CD4-positive, alpha-beta T cell (primary cell): ENCODE data around the gene RBM18. TPM values are rescaled to one million over a fixed set of nuclear protein-coding genes. Genes with fewer than 3 reads are reported as not detected.
A peak's percentile ranks its signal among the peaks of the same experiment; 100 is the strongest.

Source experiments
- ATAC-seq: fragments of 200-7000 bp; cut with Tn5 transposase; one replicate; pipeline ENCODE4 v1.10.0; 2022; ENCODE audit warnings: mild to moderate bottlenecking; ENCODE audit not compliant: poor library complexity
- CTCF ChIA-PET: fragments of 350-600 bp; sonication (Branson Sonifier 250); formaldehyde crosslinking; loops from one replicate; lab custom pipeline; 2021; ENCODE audit warnings: antibody characterized with exemption, inconsistent platforms; lab: Charles Lee
- POLR2A ChIA-PET: fragments of 350-600 bp; sonication (Branson Sonifier 250); formaldehyde crosslinking; loops from one replicate; lab custom pipeline; 2021; ENCODE audit warnings: antibody characterized with exemption, inconsistent platforms; lab: Charles Lee
- DNase-seq, 14 experiments: peaks; one replicate each; pipeline ENCODE4 v3.0.0-alpha.2; 2013 to 2020; ENCODE audit warnings: mixed read lengths in 2 of 14
- H3K27ac ChIP-seq, 2 donors: one replicate each; pipeline versions ENCODE4 v1.5.1 to v1.7.0; 2013; ENCODE audit warnings: low read length in 2 of 2, low read depth in 1 of 2, mild to moderate bottlenecking in 1 of 2
- H3K27me3 ChIP-seq, 2 experiments: 1 replicate in 1 of 2; 2 replicates in 1 of 2; pipeline versions ENCODE4 v1.6.1 to v1.7.0; 2013; ENCODE audit warnings: low read length in 2 of 2, control low read depth in 1 of 2, mild to moderate bottlenecking in 1 of 2, moderate library complexity in 1 of 2; ENCODE audit not compliant: insufficient read depth in 2 of 2, control insufficient read depth in 1 of 2
- H3K36me3 ChIP-seq: one replicate; pipeline ENCODE4 v1.6.1; 2013; ENCODE audit warnings: low read length, control low read depth; ENCODE audit not compliant: insufficient read depth
- H3K4me1 ChIP-seq: one replicate; pipeline ENCODE4 v1.6.1; 2013; ENCODE audit warnings: low read length, control low read depth; ENCODE audit not compliant: insufficient read depth
- H3K4me3 ChIP-seq: one replicate; pipeline ENCODE4 v1.5.1; 2013; ENCODE audit warnings: mild to moderate bottlenecking, low read length, moderate library complexity
- H3K9me3 ChIP-seq, 2 experiments: 1 replicate in 1 of 2; 2 replicates in 1 of 2; pipeline versions ENCODE4 v1.6.1 to v1.7.0; 2013; ENCODE audit warnings: low read length in 2 of 2, mild to moderate bottlenecking in 2 of 2, control low read depth in 1 of 2, moderate library complexity in 1 of 2; ENCODE audit not compliant: control insufficient read depth in 1 of 2, insufficient read depth in 1 of 2
- H3K27ac Mint-ChIP-seq: one replicate; pipeline ENCODE4 v1.8.0; 2020; ENCODE audit warnings: mixed read lengths
- H3K27me3 Mint-ChIP-seq: one replicate; pipeline ENCODE4 v1.8.0; 2021; ENCODE audit warnings: mixed read lengths
- H3K36me3 Mint-ChIP-seq: one replicate; pipeline ENCODE4 v1.8.0; 2021; ENCODE audit warnings: low read depth, mixed read lengths
- H3K4me1 Mint-ChIP-seq: one replicate; pipeline ENCODE4 v1.8.0; 2021; ENCODE audit warnings: low read depth, mixed read lengths
- H3K4me3 Mint-ChIP-seq: one replicate; pipeline ENCODE4 v1.8.0; 2020; ENCODE audit warnings: mild to moderate bottlenecking, mixed read lengths
- H3K9me3 Mint-ChIP-seq: one replicate; pipeline ENCODE4 v1.8.0; 2020; ENCODE audit warnings: mixed read lengths
- intact Hi-C, 2 experiments: fragments of 100-400 bp; cut with DNase I in 1 of 2; cut with micrococcal nuclease in 1 of 2; formaldehyde crosslinking; loops; one replicate each; pipeline versions ENCODE4 v1.15.1 to v1.9.0; 2023 to 2025; cut with DNase I, micrococcal nuclease
- total RNA-seq, 174 experiments: library from RNA in 2 of 174; stranded (reverse) in 2 of 174; gene quantifications; one replicate each; pipeline ENCODE4 v1.2.3 and lab custom pipeline; 2021 to 2026
- TF ChIP-seq, protein P1 (sequence below): fragments of 200-600 bp; IDR thresholded peaks from one replicate; pipeline ENCODE4 v1.8.0; 2022; ENCODE audit warnings: antibody characterized with exemption, mild to moderate bottlenecking

The RBM18 gene
- total RNA-seq, 2 experiments from 2014 or later = 25.9 to 27.0 TPM

DNA sequence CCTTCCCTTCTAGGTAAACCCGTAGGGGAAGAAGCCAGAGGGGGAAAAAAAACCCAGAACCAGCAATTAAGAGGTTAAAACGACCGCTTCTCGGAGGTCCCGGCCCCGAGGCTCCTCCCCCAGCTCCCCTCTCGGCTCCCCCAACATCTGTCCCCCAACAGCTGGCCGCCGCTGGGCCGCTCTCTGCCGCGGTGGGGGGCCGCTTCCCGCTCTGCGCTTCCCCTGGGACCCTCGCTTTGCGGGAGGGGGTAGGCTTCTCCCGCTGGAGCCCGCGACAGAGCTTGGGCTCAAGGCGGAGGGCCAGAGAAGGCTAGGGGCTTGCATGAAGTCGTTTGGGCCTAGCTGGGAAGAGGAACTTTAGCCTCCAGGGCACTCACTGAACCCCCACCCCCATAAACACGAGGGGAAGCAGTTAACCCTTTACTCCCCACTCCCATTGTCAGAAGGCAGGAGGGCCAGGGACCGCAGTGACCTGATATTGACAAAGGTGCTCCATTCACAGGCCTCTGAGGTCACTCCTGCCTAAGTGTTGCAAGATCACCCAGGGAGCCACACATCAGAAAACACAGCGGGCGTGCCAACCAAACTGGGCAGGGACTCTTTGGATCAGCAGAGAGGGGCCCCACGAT, 43.3 kb downstream of the RBM18 start:
- DNase-seq = peak in 1 of 14 experiments; percentile 23
- ChIA-PET CTCF (no interaction called here), POLR2A (no interaction called here)

DNA sequence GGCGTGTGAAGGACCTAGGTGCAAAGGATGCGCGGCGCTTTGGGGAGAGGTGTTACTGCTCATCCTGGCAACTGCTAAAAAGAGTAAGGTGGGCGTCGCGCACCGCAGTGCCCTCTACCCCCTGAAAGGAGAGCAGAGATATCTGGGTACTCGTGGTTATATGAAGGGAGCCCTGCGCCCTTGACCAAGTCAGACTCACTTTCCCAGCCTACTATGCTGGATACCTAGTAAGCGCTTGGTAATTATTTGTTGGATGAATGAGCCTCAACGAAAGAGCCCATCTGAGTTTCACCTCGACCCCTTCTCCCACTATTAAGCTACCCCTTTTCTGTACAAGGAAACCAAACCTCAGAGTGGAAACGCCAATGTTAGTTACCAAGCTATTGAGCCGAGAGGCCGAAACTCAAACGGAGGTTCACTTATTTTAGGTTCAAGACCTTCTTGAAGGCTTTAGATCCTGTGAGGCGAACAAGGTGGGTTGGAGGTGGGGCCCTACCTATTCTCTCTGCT, 43.9 kb downstream of the RBM18 start:
- Mint-ChIP-seq H3K27me3 (peaks cover 98% of the 10 kb centered on the region), H3K9me3 (no peaks in the 10 kb centered on the region), H3K4me1 (peaks cover 28% of the 10 kb centered on the region), H3K36me3 (no peaks in the 10 kb centered on the region), H3K4me3 (no peak overlapping the region), H3K27ac (no peak overlapping the region)
- CTCF ChIA-PET = no interaction called here
- no peak for ATAC-seq
- Histone ChIP-seq H3K4me3 (no peak overlapping the region), H3K27ac (no peak overlapping the region), H3K4me1 (peaks cover 26% of the 10 kb centered on the region), H3K36me3 (no peaks in the 10 kb centered on the region), H3K9me3 (peaks cover 0 to 37% of the 10 kb centered on the region in 2 experiments), H3K27me3 (peaks cover 68 to 78% of the 10 kb centered on the region in 2 experiments)
- intact Hi-C loops = no loop called here
- TF ChIP-seq, protein P1, sequence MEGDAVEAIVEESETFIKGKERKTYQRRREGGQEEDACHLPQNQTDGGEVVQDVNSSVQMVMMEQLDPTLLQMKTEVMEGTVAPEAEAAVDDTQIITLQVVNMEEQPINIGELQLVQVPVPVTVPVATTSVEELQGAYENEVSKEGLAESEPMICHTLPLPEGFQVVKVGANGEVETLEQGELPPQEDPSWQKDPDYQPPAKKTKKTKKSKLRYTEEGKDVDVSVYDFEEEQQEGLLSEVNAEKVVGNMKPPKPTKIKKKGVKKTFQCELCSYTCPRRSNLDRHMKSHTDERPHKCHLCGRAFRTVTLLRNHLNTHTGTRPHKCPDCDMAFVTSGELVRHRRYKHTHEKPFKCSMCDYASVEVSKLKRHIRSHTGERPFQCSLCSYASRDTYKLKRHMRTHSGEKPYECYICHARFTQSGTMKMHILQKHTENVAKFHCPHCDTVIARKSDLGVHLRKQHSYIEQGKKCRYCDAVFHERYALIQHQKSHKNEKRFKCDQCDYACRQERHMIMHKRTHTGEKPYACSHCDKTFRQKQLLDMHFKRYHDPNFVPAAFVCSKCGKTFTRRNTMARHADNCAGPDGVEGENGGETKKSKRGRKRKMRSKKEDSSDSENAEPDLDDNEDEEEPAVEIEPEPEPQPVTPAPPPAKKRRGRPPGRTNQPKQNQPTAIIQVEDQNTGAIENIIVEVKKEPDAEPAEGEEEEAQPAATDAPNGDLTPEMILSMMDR = no peak
- DNase-seq = no peak
- POLR2A ChIA-PET = no interaction called here

More for the DNA sequence above, 43.3 kb downstream of the RBM18 start:
- H3K4me1 Mint-ChIP-seq = peaks cover 28% of the 10 kb centered on the region
- H3K9me3 Mint-ChIP-seq = no peaks in the 10 kb centered on the region
- TF ChIP-seq, protein P1 = no peak
- no peaks in the 10 kb centered on the region for H3K36me3 ChIP-seq
- H3K27ac Mint-ChIP-seq = no peak overlapping the region
- peaks cover 65 to 78% of the 10 kb centered on the region in 2 experiments for H3K27me3 ChIP-seq
- peaks cover 95% of the 10 kb centered on the region for H3K27me3 Mint-ChIP-seq
- H3K4me3 ChIP-seq = no peak overlapping the region
- H3K4me3 Mint-ChIP-seq = no peak overlapping the region
- no peak overlapping the region for H3K27ac ChIP-seq
- intact Hi-C loops = no loop called here
- ATAC-seq = no peak
- peaks cover 26% of the 10 kb centered on the region for H3K4me1 ChIP-seq
- H3K36me3 Mint-ChIP-seq = no peaks in the 10 kb centered on the region
- H3K9me3 ChIP-seq = peaks cover 0 to 43% of the 10 kb centered on the region in 2 experiments

DNA sequence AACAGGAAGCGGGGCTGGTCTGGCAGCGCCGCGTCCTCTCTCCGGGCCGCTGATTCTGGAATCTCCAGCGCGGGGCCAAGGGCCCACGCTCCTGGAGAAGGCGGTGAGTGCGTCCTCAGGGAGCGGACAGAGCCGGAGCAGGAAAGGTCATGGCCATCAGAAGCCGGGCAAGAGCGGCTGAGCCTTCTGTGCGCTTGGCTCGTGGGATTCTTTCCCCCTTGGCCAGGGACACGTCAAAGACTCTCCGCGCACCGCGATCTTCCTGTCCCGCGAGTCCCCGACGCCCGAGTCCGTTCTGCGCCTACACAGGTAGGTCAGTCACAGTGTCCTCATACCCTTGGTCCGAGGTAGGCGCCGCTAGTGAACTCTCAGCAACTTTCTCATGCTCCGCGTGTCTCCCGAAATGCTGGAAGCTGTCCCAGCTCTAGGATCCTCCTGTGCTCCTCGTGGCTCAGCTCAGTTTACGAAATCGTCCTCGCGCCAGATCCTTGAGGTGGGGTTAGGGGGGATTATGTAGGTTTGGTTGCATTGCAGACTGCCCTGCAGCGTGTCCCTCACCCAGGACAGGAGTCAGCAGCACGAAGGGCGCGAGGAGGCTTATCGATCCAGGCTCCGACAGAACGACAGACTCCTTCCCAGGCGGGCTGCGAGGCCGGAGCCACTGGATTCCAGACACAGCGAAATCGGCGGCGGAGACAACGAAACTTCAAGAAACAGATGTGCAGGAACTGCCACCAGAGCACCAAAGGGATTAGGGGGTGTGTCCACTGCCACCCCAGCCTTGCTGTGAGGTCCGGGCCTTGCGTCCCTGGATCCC, 44.6 kb downstream of the RBM18 start:
- Histone ChIP-seq H3K27me3 (peaks cover 66 to 78% of the 10 kb centered on the region in 2 experiments), H3K4me1 (peaks cover 26% of the 10 kb centered on the region), H3K4me3 (peak overlapping the region; percentile 30), H3K9me3 (peaks cover 0 to 31% of the 10 kb centered on the region in 2 experiments), H3K27ac (no peak overlapping the region), H3K36me3 (no peaks in the 10 kb centered on the region)
- Mint-ChIP-seq H3K27me3 (peaks cover 99% of the 10 kb centered on the region), H3K4me1 (peaks cover 28% of the 10 kb centered on the region), H3K4me3 (peak overlapping the region; percentile 58), H3K27ac (no peak overlapping the region), H3K9me3 (no peaks in the 10 kb centered on the region), H3K36me3 (no peaks in the 10 kb centered on the region)
- peak in 1 of 14 experiments; percentile 27 for DNase-seq
- TF ChIP-seq, protein P1 = no peak
- intact Hi-C loops = no loop called here
- ChIA-PET POLR2A (no interaction called here), CTCF (no interaction called here)
- ATAC-seq = no peak
